Activated T-helper 2 cell treated with anti-CD3 and anti-CD28 coated beads, Interferon-gamma antibody, Interleukin-2, Interleukin-4, amounts not matched to agents 10 μg/mL and 5 μg/mL and 100 μg/mL, durations not matched to agents 14 hours and 24 hours and 36 hours (primary cell): ENCODE results near the gene CD55. TPM values are rescaled to one million over a fixed set of nuclear protein-coding genes. Genes with fewer than 3 reads are reported as not detected.

Experiments
- DNase-seq: peaks from one replicate; pipeline ENCODE4 v3.0.0; 2021; ENCODE audit warnings: low spot score
- H3K27ac Mint-ChIP-seq: one replicate; pipeline ENCODE4 v1.8.0; 2021; ENCODE audit warnings: mixed read lengths
- H3K27me3 Mint-ChIP-seq: one replicate; pipeline ENCODE4 v1.8.0; 2021; ENCODE audit warnings: low read depth, mixed read lengths
- H3K36me3 Mint-ChIP-seq: one replicate; pipeline ENCODE4 v1.8.0; 2021; ENCODE audit warnings: low read depth, mixed read lengths
- H3K4me1 Mint-ChIP-seq: one replicate; pipeline ENCODE4 v1.8.0; 2021; ENCODE audit warnings: low read depth, mixed read lengths
- H3K4me3 Mint-ChIP-seq: one replicate; pipeline ENCODE4 v1.8.0; 2021; ENCODE audit warnings: low read depth, mild to moderate bottlenecking, moderate library complexity, mixed read lengths
- H3K9me3 Mint-ChIP-seq: one replicate; pipeline ENCODE4 v1.8.0; 2021; ENCODE audit warnings: mixed read lengths
- intact Hi-C: fragments of 100-400 bp; cut with micrococcal nuclease; formaldehyde crosslinking; loops from one replicate; pipeline ENCODE4 v1.15.1; 2023
- total RNA-seq: library from RNA; stranded (reverse); gene quantifications from 2 replicates; pipeline ENCODE4 v1.2.3, GENCODE V29; 2022

Gene CD55
- total RNA-seq, result 132 and 135 TPM in 2 replicates

- Mint-ChIP-seq H3K4me1 (peaks cover 33% of the 10 kb centered on the region), H3K36me3 (peaks cover 38% of the 10 kb centered on the region), H3K27ac (peak within 1 kb of the TSS; percentile 99), H3K4me3 (peak within 1 kb of the TSS; percentile 93), H3K27me3 (no peaks in the 10 kb centered on the region), H3K9me3 (no peaks in the 10 kb centered on the region)
- peak; percentile 99 for DNase-seq
- intact Hi-C loops, result loop anchor here (1.0 to 5.0 kb wide), 7 partner anchors 15 to 271 kb away; no protein-coding TSS in a partner anchor
Measured at GRCh38 chr1:207321079-207321789, at the start of gene CD55. Gene CD55 (plus strand): TSS chr1:207321678. CDS start chr1:207321766, 88 bp downstream.

- Mint-ChIP-seq H3K27me3 (peaks cover 22% of the 10 kb centered on the region), H3K36me3 (no peaks in the 10 kb centered on the region), H3K9me3 (peaks cover 20% of the 10 kb centered on the region), H3K27ac (no peak overlapping the region), H3K4me3 (no peak overlapping the region), H3K4me1 (peaks cover 9% of the 10 kb centered on the region)
- no peak for DNase-seq
- intact Hi-C loops, result no loop called here
Measured at GRCh38 chr1:207274882-207275281, 46.6 kb upstream of the CD55 start.

GRCh38 chr1:207276465-207276864, 45.0 kb upstream of the CD55 start:
- peaks cover 22% of the 10 kb centered on the region for H3K27me3 Mint-ChIP-seq
- DNase-seq, result no peak
- H3K27ac Mint-ChIP-seq, result no peak overlapping the region
- no peak overlapping the region for H3K4me3 Mint-ChIP-seq
- intact Hi-C loops, result no loop called here
- H3K36me3 Mint-ChIP-seq, result no peaks in the 10 kb centered on the region
- peaks cover 9% of the 10 kb centered on the region for H3K4me1 Mint-ChIP-seq
- H3K9me3 Mint-ChIP-seq, result peaks cover 20% of the 10 kb centered on the region

- H3K9me3 Mint-ChIP-seq, result peaks cover 20% of the 10 kb centered on the region
- H3K36me3 Mint-ChIP-seq, result no peaks in the 10 kb centered on the region
- no peak overlapping the region for H3K27ac Mint-ChIP-seq
- intact Hi-C loops, result no loop called here
- peaks cover 16% of the 10 kb centered on the region for H3K4me1 Mint-ChIP-seq
- H3K27me3 Mint-ChIP-seq, result peaks cover 19% of the 10 kb centered on the region
- DNase-seq, result no peak
- no peak overlapping the region for H3K4me3 Mint-ChIP-seq
Measured at GRCh38 chr1:207277241-207277640, 44.2 kb upstream of the CD55 start.

GRCh38 chr1:207279652-207280051, 41.8 kb upstream of the CD55 start:
- DNase-seq, result no peak
- Mint-ChIP-seq H3K9me3 (peaks cover 15% of the 10 kb centered on the region), H3K36me3 (no peaks in the 10 kb centered on the region), H3K4me1 (peaks cover 29% of the 10 kb centered on the region), H3K27ac (no peak overlapping the region), H3K27me3 (peaks cover 12% of the 10 kb centered on the region), H3K4me3 (no peak overlapping the region)
- intact Hi-C loops, result no loop called here

GRCh38 chr1:207280706-207281105, 40.8 kb upstream of the CD55 start:
- intact Hi-C loops, result no loop called here
- Mint-ChIP-seq H3K9me3 (peaks cover 7% of the 10 kb centered on the region), H3K27ac (no peak overlapping the region), H3K4me1 (peaks cover 30% of the 10 kb centered on the region), H3K27me3 (peaks cover 2% of the 10 kb centered on the region), H3K36me3 (no peaks in the 10 kb centered on the region), H3K4me3 (no peak overlapping the region)
- no peak for DNase-seq

GRCh38 chr1:207282058-207282457, 39.4 kb upstream of the CD55 start:
- H3K27me3 Mint-ChIP-seq, result peaks cover 2% of the 10 kb centered on the region
- H3K4me3 Mint-ChIP-seq, result no peak overlapping the region
- H3K4me1 Mint-ChIP-seq, result peaks cover 25% of the 10 kb centered on the region
- no peak for DNase-seq
- no peaks in the 10 kb centered on the region for H3K9me3 Mint-ChIP-seq
- no peak overlapping the region for H3K27ac Mint-ChIP-seq
- intact Hi-C loops, result no loop called here
- no peaks in the 10 kb centered on the region for H3K36me3 Mint-ChIP-seq

- no peaks in the 10 kb centered on the region for H3K9me3 Mint-ChIP-seq
- no peak overlapping the region for H3K27ac Mint-ChIP-seq
- H3K36me3 Mint-ChIP-seq, result no peaks in the 10 kb centered on the region
- no peak for DNase-seq
- H3K27me3 Mint-ChIP-seq, result peaks cover 4% of the 10 kb centered on the region
- H3K4me3 Mint-ChIP-seq, result no peak overlapping the region
- intact Hi-C loops, result no loop called here
- peaks cover 21% of the 10 kb centered on the region for H3K4me1 Mint-ChIP-seq
Measured at GRCh38 chr1:207282496-207283380, 38.7 kb upstream of the CD55 start.

- DNase-seq, result no peak
- Mint-ChIP-seq H3K27ac (no peak overlapping the region), H3K4me3 (no peak overlapping the region)
Measured at GRCh38 chr1:207283421-207283820, 38.1 kb upstream of the CD55 start.

GRCh38 chr1:207284209-207284897, 37.1 kb upstream of the CD55 start:
- no peaks in the 10 kb centered on the region for H3K36me3 Mint-ChIP-seq
- peaks cover 21% of the 10 kb centered on the region for H3K4me1 Mint-ChIP-seq
- intact Hi-C loops, result no loop called here
- no peaks in the 10 kb centered on the region for H3K9me3 Mint-ChIP-seq
- H3K4me3 Mint-ChIP-seq, result no peak overlapping the region
- no peak for DNase-seq
- H3K27ac Mint-ChIP-seq, result no peak overlapping the region
- peaks cover 4% of the 10 kb centered on the region for H3K27me3 Mint-ChIP-seq

More at GRCh38 chr1:207283421-207283820, 38.1 kb upstream of the CD55 start:
- intact Hi-C loops, result no loop called here
- Mint-ChIP-seq H3K9me3 (no peaks in the 10 kb centered on the region), H3K27me3 (peaks cover 4% of the 10 kb centered on the region), H3K4me1 (peaks cover 21% of the 10 kb centered on the region), H3K36me3 (no peaks in the 10 kb centered on the region)

- DNase-seq, result no peak
- Mint-ChIP-seq H3K36me3 (no peaks in the 10 kb centered on the region), H3K27ac (no peak overlapping the region), H3K27me3 (peaks cover 4% of the 10 kb centered on the region), H3K4me1 (peaks cover 16% of the 10 kb centered on the region), H3K9me3 (peaks cover 10% of the 10 kb centered on the region), H3K4me3 (no peak overlapping the region)
- intact Hi-C loops, result no loop called here
Measured at GRCh38 chr1:207286786-207287468, 34.6 kb upstream of the CD55 start.

- intact Hi-C loops, result no loop called here
- Mint-ChIP-seq H3K4me3 (no peak overlapping the region), H3K9me3 (peaks cover 18% of the 10 kb centered on the region), H3K27ac (no peak overlapping the region), H3K36me3 (no peaks in the 10 kb centered on the region), H3K4me1 (peaks cover 6% of the 10 kb centered on the region), H3K27me3 (peaks cover 4% of the 10 kb centered on the region)
- DNase-seq, result no peak
Measured at GRCh38 chr1:207288315-207288714, 33.2 kb upstream of the CD55 start.
